Ecto neural progenitor cell (in vitro differentiated cells): ENCODE measurements around the gene EP400.
"Not testable (repeated sequence)": the region's sequence is repeated elsewhere in the genome, so short reads cannot be mapped to it uniquely, and the experiment has no call there.

Source experiments
- DNase-seq: peaks from one replicate; pipeline ENCODE4 v3.0.0-alpha.2; 2018; ENCODE audit warnings: low spot score

The EP400 gene

GRCh38 chr12:132066749-132067148 is 117.0 kb downstream of the EP400 start:
- no peak for DNase-seq

- DNase-seq, result peak; percentile 40
Observed at GRCh38 chr12:132067182-132067581, 117.4 kb downstream of the EP400 start.

- DNase-seq, result no peak
Observed at GRCh38 chr12:132068250-132068649, 118.5 kb downstream of the EP400 start.

- no peak for DNase-seq
Observed at GRCh38 chr12:132069336-132069985, 119.7 kb downstream of the EP400 start.

GRCh38 chr12:132070298-132070697 is 120.6 kb downstream of the EP400 start:
- no peak for DNase-seq

GRCh38 chr12:132071040-132071810 is 121.5 kb downstream of the EP400 start:
- no peak for DNase-seq

- no peak for DNase-seq
Observed at GRCh38 chr12:132071830-132072384, 122.2 kb downstream of the EP400 start.

GRCh38 chr12:132074216-132074615 is 124.5 kb downstream of the EP400 start:
- no peak for DNase-seq

GRCh38 chr12:132075026-132075713 is 125.4 kb downstream of the EP400 start:
- no peak for DNase-seq

- DNase-seq, result no peak
Observed at GRCh38 chr12:132075714-132076553, 126.2 kb downstream of the EP400 start.

GRCh38 chr12:132076711-132077110 is 127.0 kb downstream of the EP400 start:
- DNase-seq, result no peak

GRCh38 chr12:132077322-132078100 is 127.8 kb downstream of the EP400 start:
- DNase-seq, result no peak

GRCh38 chr12:132078190-132078589 is 128.4 kb downstream of the EP400 start:
- DNase-seq, result no peak

GRCh38 chr12:132079200-132079599 is 129.5 kb downstream of the EP400 start:
- DNase-seq, result no peak

- DNase-seq, result no peak
Observed at GRCh38 chr12:132079695-132080094, 130.0 kb downstream of the EP400 start.

GRCh38 chr12:132080515-132080914 is 130.8 kb downstream of the EP400 start:
- DNase-seq, result not testable (repeated sequence)

GRCh38 chr12:132081423-132081822 is 131.7 kb downstream of the EP400 start:
- DNase-seq, result no peak

GRCh38 chr12:132083614-132083940 is 133.8 kb downstream of the EP400 start:
- no peak for DNase-seq

GRCh38 chr12:132083941-132084620 is 134.3 kb downstream of the EP400 start:
- DNase-seq, result peak; percentile 99

- peak; percentile 93 for DNase-seq
Observed at GRCh38 chr12:132084621-132085290, 135.0 kb downstream of the EP400 start.
